A204.1 (cell line): Measurements from ENCODE around the gene ZFPM1.

Experiments
- FAIRE-seq: peaks from 2 replicates; lab custom pipeline; 2012; peaks lifted over from hg19 to GRCh38; lab: Jason Lieb, UNC

Gene ZFPM1

GRCh38 chr16:88499836-88500251, 46.8 kb downstream of the ZFPM1 start:
- no peak for FAIRE-seq

- no peak for FAIRE-seq
Observed at GRCh38 chr16:88500255-88500661, 47.2 kb downstream of the ZFPM1 start.

GRCh38 chr16:88502371-88502770, 49.3 kb downstream of the ZFPM1 start:
- no peak for FAIRE-seq

- FAIRE-seq, result no peak
Observed at GRCh38 chr16:88502776-88503280, 49.7 kb downstream of the ZFPM1 start.

GRCh38 chr16:88503374-88503770, 50.3 kb downstream of the ZFPM1 start:
- FAIRE-seq, result no peak

- no peak for FAIRE-seq
Observed at GRCh38 chr16:88503771-88504488, 50.9 kb downstream of the ZFPM1 start.

- no peak for FAIRE-seq
Observed at GRCh38 chr16:88504489-88505404, 51.7 kb downstream of the ZFPM1 start.

- no peak for FAIRE-seq
Observed at GRCh38 chr16:88505405-88506082, 52.5 kb downstream of the ZFPM1 start.

GRCh38 chr16:88506723-88507122, 53.6 kb downstream of the ZFPM1 start:
- no peak for FAIRE-seq

- FAIRE-seq, result no peak
Observed at GRCh38 chr16:88507231-88507743, 54.2 kb downstream of the ZFPM1 start.

GRCh38 chr16:88508376-88508867, 55.3 kb downstream of the ZFPM1 start:
- FAIRE-seq, result no peak

GRCh38 chr16:88508868-88509748, 56.0 kb downstream of the ZFPM1 start:
- FAIRE-seq, result no peak

GRCh38 chr16:88509749-88510069, 56.6 kb downstream of the ZFPM1 start:
- FAIRE-seq, result no peak

GRCh38 chr16:88510091-88510994, 57.3 kb downstream of the ZFPM1 start:
- no peak for FAIRE-seq

GRCh38 chr16:88511060-88511459, 58.0 kb downstream of the ZFPM1 start:
- no peak for FAIRE-seq

GRCh38 chr16:88511906-88512305, 58.8 kb downstream of the ZFPM1 start:
- FAIRE-seq, result no peak

GRCh38 chr16:88512728-88513696, 59.9 kb downstream of the ZFPM1 start:
- FAIRE-seq, result no peak

- FAIRE-seq, result no peak
Observed at GRCh38 chr16:88514070-88514469, 61.0 kb downstream of the ZFPM1 start.
